GM12878 (cell line): ENCODE measurements around the gene ZNF570.

Experiments used
- JUND ChIP-seq: IDR thresholded peaks from 2 replicates; pipeline ENCODE4 v1.6.1; 2012; ENCODE audit warnings: low read depth, mild to moderate bottlenecking, low read length, improper control_type of control experiment, moderate library complexity
- NFYB ChIP-seq: IDR thresholded peaks from 2 replicates; pipeline ENCODE4 v1.6.1; 2011; ENCODE audit warnings: low read depth, mild to moderate bottlenecking, low read length, improper control_type of control experiment, moderate library complexity; ENCODE audit not compliant: insufficient read depth
- POLR2A ChIP-seq: IDR thresholded peaks from 2 replicates; pipeline ENCODE4 v1.6.1; 2011; ENCODE audit warnings: low read depth, mild to moderate bottlenecking, low read length
- SMARCA5 ChIP-seq: fragments of 450-650 bp; IDR thresholded peaks from 2 replicates; pipeline ENCODE4 v1.6.1; 2017; ENCODE audit warnings: mild to moderate bottlenecking
- ZZZ3 ChIP-seq: IDR thresholded peaks from 2 replicates; pipeline ENCODE4 v1.6.1; 2011; ENCODE audit warnings: low read depth; ENCODE audit not compliant: control insufficient read depth, insufficient read length
- TF ChIP-seq, protein P1 (sequence below), 3 experiments: IDR thresholded peaks in 2 of 3; conservative IDR thresholded peaks in 1 of 3; 2 replicates each; pipeline ENCODE4 v1.5.1; 2011; ENCODE audit warnings: low read depth in 3 of 3, low read length in 3 of 3, mild to moderate bottlenecking in 3 of 3, control low read depth in 2 of 3, moderate library complexity in 2 of 3, inconsistent platforms in 1 of 3, mixed read lengths in 1 of 3; ENCODE audit not compliant: control insufficient read depth in 2 of 3, insufficient read depth in 1 of 3; ENCODE audit errors: extremely low read depth in 1 of 3
- TF ChIP-seq, protein P2 (sequence below): IDR thresholded peaks from 2 replicates; pipeline ENCODE4 v1.6.1; 2012; ENCODE audit warnings: low read length, inconsistent platforms
- TF ChIP-seq, protein P3 (sequence below): fragments of 150-350 bp; IDR thresholded peaks from 2 replicates; pipeline ENCODE4 v1.6.1; 2016; ENCODE audit warnings: low read depth, low read length
- TF ChIP-seq, protein P4 (sequence below): fragments of 150-350 bp; IDR thresholded peaks from 2 replicates; pipeline ENCODE4 v1.6.1; 2014; ENCODE audit warnings: mild to moderate bottlenecking, low read depth, low read length

DNA sequence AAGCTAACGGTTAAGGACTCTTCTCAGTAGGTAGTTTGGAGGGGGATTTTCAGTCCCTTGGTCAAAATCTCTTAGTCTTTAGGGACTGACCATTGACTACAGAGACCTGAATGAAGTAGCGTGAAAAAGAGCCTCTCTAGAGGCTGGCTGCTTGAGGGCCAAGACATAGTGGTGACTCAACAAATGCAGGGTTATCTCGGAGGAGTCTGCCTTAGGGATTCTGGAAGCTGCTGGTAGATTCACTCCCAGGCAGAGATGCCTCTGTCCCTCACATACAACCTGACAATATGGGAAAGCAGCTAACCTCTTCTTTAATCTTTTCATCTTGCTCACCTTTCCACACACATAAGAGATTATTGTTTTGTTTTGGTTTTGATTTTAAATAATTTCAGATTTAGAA is 42.7 kb downstream of the ZNF570 start:
- TF ChIP-seq POLR2A = no peak
- TF ChIP-seq, protein P1, sequence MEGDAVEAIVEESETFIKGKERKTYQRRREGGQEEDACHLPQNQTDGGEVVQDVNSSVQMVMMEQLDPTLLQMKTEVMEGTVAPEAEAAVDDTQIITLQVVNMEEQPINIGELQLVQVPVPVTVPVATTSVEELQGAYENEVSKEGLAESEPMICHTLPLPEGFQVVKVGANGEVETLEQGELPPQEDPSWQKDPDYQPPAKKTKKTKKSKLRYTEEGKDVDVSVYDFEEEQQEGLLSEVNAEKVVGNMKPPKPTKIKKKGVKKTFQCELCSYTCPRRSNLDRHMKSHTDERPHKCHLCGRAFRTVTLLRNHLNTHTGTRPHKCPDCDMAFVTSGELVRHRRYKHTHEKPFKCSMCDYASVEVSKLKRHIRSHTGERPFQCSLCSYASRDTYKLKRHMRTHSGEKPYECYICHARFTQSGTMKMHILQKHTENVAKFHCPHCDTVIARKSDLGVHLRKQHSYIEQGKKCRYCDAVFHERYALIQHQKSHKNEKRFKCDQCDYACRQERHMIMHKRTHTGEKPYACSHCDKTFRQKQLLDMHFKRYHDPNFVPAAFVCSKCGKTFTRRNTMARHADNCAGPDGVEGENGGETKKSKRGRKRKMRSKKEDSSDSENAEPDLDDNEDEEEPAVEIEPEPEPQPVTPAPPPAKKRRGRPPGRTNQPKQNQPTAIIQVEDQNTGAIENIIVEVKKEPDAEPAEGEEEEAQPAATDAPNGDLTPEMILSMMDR (IDR thresholded peaks at IDR 0.05 in 2 of 3, conservative IDR thresholded peaks at IDR 0.05 in 1 of 3; ENCODE audit: control insufficient read depth in 2 of 3, extremely low read depth in 1 of 3, insufficient read depth in 1 of 3, low read depth in 3 of 3, low read length in 3 of 3) = no peak
- TF ChIP-seq ZZZ3 = no peak
- no peak for TF ChIP-seq NFYB
- TF ChIP-seq, protein P2, sequence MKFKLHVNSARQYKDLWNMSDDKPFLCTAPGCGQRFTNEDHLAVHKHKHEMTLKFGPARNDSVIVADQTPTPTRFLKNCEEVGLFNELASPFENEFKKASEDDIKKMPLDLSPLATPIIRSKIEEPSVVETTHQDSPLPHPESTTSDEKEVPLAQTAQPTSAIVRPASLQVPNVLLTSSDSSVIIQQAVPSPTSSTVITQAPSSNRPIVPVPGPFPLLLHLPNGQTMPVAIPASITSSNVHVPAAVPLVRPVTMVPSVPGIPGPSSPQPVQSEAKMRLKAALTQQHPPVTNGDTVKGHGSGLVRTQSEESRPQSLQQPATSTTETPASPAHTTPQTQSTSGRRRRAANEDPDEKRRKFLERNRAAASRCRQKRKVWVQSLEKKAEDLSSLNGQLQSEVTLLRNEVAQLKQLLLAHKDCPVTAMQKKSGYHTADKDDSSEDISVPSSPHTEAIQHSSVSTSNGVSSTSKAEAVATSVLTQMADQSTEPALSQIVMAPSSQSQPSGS = no peak
- TF ChIP-seq, protein P3, sequence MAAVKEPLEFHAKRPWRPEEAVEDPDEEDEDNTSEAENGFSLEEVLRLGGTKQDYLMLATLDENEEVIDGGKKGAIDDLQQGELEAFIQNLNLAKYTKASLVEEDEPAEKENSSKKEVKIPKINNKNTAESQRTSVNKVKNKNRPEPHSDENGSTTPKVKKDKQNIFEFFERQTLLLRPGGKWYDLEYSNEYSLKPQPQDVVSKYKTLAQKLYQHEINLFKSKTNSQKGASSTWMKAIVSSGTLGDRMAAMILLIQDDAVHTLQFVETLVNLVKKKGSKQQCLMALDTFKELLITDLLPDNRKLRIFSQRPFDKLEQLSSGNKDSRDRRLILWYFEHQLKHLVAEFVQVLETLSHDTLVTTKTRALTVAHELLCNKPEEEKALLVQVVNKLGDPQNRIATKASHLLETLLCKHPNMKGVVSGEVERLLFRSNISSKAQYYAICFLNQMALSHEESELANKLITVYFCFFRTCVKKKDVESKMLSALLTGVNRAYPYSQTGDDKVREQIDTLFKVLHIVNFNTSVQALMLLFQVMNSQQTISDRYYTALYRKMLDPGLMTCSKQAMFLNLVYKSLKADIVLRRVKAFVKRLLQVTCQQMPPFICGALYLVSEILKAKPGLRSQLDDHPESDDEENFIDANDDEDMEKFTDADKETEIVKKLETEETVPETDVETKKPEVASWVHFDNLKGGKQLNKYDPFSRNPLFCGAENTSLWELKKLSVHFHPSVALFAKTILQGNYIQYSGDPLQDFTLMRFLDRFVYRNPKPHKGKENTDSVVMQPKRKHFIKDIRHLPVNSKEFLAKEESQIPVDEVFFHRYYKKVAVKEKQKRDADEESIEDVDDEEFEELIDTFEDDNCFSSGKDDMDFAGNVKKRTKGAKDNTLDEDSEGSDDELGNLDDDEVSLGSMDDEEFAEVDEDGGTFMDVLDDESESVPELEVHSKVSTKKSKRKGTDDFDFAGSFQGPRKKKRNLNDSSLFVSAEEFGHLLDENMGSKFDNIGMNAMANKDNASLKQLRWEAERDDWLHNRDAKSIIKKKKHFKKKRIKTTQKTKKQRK = no peak
- TF ChIP-seq JUND = no peak
- no peak for TF ChIP-seq SMARCA5
- TF ChIP-seq, protein P4, sequence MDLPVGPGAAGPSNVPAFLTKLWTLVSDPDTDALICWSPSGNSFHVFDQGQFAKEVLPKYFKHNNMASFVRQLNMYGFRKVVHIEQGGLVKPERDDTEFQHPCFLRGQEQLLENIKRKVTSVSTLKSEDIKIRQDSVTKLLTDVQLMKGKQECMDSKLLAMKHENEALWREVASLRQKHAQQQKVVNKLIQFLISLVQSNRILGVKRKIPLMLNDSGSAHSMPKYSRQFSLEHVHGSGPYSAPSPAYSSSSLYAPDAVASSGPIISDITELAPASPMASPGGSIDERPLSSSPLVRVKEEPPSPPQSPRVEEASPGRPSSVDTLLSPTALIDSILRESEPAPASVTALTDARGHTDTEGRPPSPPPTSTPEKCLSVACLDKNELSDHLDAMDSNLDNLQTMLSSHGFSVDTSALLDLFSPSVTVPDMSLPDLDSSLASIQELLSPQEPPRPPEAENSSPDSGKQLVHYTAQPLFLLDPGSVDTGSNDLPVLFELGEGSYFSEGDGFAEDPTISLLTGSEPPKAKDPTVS = no peak
